Measurements from ENCODE around the gene SNHG17.

DNA sequence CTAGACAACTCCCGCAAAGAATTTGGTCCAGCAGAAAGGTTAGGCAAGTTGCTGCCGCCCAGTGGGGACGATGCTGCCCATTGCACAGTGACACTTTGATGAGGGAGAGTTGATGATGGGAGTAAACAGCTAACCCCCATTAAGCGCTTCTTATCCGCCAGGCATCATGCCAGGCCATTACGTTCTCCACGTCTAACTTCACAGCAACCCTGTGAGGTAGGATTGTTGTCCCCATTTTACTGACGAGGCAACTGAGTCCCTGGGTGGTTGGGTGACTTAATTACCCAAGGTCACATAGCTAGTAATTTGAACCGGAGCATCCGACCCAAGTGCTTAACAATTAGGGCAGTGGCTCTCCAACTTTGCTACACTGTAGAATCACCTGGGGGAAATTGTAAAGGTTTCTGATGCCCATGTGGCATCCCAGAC lies 38.3 kb upstream of the SNHG17 start:
- TF ChIP-seq, protein P1, sequence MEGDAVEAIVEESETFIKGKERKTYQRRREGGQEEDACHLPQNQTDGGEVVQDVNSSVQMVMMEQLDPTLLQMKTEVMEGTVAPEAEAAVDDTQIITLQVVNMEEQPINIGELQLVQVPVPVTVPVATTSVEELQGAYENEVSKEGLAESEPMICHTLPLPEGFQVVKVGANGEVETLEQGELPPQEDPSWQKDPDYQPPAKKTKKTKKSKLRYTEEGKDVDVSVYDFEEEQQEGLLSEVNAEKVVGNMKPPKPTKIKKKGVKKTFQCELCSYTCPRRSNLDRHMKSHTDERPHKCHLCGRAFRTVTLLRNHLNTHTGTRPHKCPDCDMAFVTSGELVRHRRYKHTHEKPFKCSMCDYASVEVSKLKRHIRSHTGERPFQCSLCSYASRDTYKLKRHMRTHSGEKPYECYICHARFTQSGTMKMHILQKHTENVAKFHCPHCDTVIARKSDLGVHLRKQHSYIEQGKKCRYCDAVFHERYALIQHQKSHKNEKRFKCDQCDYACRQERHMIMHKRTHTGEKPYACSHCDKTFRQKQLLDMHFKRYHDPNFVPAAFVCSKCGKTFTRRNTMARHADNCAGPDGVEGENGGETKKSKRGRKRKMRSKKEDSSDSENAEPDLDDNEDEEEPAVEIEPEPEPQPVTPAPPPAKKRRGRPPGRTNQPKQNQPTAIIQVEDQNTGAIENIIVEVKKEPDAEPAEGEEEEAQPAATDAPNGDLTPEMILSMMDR (IDR thresholded peaks at IDR 0.05), result no peak
- TF ChIP-seq POLR2A (IDR thresholded peaks at IDR 0.05), result no peak
